LNCAP (cell line): ENCODE data around the gene DNAJC6.

Experiments
- CTCF ChIP-seq: fragments of 450-650 bp; IDR thresholded peaks from 2 replicates; pipeline ENCODE4 v1.5.1; 2017; ENCODE audit warnings: mild to moderate bottlenecking

Gene DNAJC6

GRCh38 chr1:65398083-65398482, 88.7 kb downstream of the DNAJC6 start:
- TF ChIP-seq CTCF: no peak

- TF ChIP-seq CTCF: no peak
These were observed 89.7 kb downstream of the DNAJC6 start for GRCh38 chr1:65399003-65399402.

- no peak for TF ChIP-seq CTCF
These were observed 92.3 kb downstream of the DNAJC6 start for GRCh38 chr1:65401612-65402011.

GRCh38 chr1:65404941-65405340, 95.6 kb downstream of the DNAJC6 start:
- TF ChIP-seq CTCF: no peak

- no peak for TF ChIP-seq CTCF
These were observed 98.5 kb downstream of the DNAJC6 start for GRCh38 chr1:65407877-65408276.

GRCh38 chr1:65409314-65409713, 100.0 kb downstream of the DNAJC6 start:
- TF ChIP-seq CTCF: no peak

- no peak for TF ChIP-seq CTCF
These were observed 100.5 kb downstream of the DNAJC6 start for GRCh38 chr1:65409816-65410326.
